HG03060 (cell line): Measurements from ENCODE around the gene ALCAM.

Source experiments
- ATAC-seq: cut with Tn5 transposase; IDR thresholded peaks from one replicate; pipeline ENCODE4 v1.9.1; 2021; ENCODE audit warnings: low read depth, moderate number of reproducible peaks; ENCODE audit not compliant: unreplicated experiment

ALCAM gene

DNA sequence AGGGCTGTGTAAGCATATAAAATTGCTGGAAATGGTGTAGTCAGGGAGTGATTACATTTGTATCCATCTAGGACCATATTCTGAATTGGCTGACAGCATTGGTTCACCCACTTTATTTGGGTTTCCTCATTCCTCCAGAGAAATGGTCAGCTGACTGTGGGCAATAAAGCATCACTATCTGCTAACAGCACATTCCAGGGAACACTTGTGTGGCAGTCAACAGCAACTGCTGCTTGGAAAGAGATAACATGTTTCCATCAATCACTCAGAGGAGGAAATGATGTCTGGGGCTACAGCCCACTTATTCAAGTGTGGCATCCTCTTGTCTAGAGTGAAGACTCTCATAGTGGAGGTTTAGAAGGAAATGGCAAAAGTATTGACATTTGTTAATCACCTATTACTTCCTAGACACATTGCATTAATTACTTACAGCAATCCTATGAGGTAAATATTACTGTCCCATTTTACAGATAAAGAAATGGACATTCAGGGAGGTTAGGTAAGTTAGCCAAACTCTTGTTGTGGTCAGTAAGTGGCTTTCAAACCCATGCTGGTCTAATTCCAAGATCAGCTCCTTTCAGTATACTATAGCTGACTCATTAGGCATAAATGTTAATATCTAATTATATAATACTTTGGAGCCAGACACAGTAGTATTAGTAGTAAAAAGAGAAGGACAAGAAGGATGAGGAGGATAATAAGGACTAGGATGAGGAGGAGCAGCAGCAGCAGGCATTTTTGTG is 247.8 kb downstream of the ALCAM start:
- no peak for ATAC-seq

DNA sequence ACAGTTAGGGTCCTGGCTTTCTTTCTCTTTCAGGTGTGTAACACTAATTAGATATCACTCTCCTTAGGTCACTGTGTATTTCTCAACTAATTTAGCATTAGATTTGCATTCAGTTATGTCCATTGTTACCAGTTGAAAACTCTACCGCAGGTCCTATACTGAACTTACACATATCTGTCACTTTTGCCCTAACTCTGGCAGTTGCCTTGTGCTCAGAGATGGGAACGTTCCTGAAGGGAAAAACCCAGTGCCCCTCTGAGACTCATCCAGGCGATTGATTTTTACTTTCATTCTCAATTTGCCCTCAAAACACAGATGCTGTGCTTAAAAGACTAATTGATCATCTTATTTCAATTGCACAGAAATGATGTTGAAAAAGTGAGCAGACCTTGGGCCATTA is 249.1 kb downstream of the ALCAM start:
- ATAC-seq: no peak

DNA sequence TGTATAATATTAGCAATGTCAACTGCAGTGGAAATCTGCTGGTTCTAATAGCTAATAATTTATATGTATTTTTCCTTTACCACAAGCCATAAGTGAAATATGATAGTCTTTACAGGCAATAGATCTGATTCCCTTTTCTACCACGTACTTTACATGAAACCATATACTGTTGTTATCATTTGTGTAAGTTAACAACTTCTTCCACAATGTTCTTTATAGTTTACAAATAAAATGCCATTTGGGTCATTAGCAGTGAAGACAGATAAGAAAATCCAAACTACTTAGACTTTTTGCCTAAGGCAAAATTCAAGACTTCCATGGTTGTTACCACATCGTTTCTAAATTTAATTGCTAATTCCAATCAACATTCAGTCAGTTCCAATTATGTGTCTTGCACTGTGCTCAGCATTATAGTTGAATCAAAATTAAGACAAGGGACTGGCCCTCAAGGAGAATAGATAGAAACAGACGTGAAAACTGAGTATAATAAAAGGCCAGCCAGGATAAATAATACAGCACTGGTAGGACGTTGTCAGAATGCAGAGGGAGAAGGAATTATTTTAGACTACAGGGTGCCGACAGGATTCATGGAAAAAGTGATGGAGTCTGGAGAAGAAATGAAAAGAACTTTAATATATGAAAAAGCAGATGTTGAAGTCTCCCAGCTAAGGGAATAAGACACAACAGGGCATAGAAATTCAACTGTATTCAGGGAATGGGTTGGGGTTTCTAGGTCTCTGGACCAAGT is 249.8 kb downstream of the ALCAM start:
- ATAC-seq: no peak

DNA sequence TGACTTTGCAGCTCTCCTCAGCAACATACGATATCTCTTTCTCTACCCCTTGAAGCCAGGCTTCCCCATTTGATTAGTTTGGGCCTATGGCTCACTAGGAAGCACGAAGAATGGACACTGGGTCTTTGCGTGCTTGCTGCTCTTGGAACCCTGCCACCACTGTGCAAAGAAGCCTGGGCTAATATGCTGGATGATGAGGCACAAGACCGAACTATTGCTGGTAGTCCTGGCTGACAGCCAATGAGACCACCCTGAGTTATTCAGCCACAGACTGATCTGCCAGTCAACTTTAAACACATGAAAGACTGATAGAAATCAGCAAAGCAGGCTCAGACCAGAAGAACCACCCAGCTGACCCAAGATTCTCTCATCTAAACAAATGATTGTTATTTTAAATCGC is 251.8 kb downstream of the ALCAM start:
- ATAC-seq: no peak

DNA sequence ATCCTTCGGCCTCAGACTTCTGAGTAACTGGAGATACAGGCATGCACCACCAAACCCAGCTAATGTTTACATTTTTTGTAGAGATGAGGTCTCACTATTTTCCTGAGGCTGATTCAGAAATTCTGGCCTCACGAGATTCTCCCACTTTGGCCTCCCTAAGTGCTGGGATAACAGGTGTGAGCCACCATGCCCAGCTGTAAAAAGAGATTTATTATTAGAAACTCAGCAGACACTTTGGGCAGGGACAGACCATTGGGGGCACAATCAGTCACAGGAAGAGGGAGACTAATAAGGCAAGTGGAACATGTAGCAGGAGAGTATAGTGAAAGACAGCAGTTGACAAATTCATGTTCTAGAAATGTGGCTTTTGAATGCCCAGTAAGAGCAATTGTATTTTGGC is 252.9 kb downstream of the ALCAM start:
- ATAC-seq: no peak

DNA sequence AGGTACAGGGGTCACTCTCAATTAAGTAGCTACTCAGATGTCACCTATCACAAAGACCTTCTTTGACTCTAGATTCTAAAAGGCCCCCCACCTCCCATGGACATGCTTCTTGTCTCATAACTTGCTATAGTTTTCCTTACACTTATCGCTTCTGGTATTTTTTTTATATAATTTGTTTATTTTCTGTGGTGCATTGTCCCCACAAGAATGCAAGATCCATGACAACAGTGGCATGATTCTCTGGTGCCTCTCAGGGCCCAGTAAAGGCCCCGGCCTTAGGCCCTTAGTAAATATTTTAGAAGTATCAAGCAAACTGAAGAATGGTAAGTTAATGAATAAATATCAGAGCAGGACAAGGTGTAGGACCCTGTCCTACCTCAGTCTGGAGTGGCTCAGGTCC is 253.5 kb downstream of the ALCAM start:
- no peak for ATAC-seq

DNA sequence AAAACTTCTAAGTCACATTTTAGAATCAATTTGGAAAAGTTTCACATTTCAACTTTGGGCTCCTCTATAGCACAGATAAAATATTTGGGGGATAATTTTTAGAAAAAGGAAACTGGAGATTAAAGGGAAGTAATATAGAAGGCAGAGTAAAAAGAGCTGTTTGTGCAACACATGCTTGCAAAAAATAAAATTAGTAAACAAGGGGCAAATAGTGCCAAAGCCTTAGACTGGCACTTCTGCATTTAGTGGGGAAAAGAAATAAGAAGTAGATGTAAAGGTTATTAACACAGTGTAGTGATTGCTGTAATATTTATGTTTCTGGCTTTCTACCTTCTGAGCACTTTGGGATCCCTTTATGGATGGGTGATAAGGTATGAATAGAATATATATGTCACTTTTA is 255.5 kb downstream of the ALCAM start:
- ATAC-seq: no peak
